ENCODE results near the gene GMDS.

The GMDS gene

DNA sequence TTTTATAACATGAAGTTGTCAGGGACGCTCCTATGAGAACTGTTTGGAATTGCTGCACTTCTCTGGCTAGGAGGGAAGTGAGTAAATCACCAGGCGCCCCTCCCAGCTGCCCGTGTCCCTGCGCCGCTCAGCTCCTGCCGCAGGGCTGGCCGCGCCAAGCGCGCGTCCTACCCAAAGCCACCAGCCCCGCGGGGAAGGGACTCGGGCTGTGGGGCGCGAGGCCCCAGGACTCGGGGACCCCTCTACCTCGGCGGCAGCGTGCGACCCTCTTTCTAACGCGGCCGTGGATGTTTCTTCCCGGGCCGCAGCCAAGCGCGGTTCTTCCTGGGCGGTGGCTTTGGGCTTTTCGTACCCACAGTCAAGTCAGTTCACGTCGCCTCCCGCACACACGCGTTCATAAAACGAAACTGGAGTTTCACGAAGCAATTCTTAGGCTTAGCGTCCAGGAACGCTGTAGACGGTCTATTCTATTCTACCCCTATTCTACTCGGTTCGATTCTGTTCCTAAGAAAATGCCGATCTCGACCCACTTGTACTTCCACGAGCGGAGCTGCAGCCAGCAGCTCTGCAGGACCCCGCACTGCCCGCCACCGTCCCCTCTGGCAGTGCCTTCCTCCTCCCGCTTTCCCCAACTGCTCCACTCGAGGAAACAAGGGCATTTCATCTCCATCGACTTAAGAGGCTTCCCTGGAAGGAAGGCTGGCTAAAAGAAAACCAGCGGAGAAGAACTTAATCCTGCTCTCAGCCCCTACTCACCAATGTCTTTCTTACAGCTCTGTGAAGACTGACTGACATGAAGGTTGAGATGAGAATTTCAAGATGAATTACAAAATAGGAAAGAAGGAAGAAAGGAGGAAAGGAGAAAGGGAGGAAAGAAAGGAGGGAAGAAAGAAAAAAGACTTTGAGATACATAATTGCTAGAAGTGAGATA is 620.3 kb downstream of the GMDS start:
- H3K36me3 ChIP-seq (ENCODE audit: insufficient read depth, low read length): no peaks in the 10 kb centered on the region
- ATAC-seq (ENCODE audit: insufficient read depth, low read depth): no peak
- no peak overlapping the region for H3K4me3 ChIP-seq (ENCODE audit: low read depth in 1 of 2, low read length in 2 of 2)
- H3K79me2 ChIP-seq (ENCODE audit: insufficient read depth, low read length): no peaks in the 10 kb centered on the region
- no peaks in the 10 kb centered on the region for H4K20me1 ChIP-seq (ENCODE audit: insufficient read depth, low read length)
- H3K27ac ChIP-seq (ENCODE audit: low read length): no peak overlapping the region
- H3K27me3 ChIP-seq (ENCODE audit: insufficient read depth, low read length, poor library complexity): no peaks in the 10 kb centered on the region
- TF ChIP-seq, protein P1, sequence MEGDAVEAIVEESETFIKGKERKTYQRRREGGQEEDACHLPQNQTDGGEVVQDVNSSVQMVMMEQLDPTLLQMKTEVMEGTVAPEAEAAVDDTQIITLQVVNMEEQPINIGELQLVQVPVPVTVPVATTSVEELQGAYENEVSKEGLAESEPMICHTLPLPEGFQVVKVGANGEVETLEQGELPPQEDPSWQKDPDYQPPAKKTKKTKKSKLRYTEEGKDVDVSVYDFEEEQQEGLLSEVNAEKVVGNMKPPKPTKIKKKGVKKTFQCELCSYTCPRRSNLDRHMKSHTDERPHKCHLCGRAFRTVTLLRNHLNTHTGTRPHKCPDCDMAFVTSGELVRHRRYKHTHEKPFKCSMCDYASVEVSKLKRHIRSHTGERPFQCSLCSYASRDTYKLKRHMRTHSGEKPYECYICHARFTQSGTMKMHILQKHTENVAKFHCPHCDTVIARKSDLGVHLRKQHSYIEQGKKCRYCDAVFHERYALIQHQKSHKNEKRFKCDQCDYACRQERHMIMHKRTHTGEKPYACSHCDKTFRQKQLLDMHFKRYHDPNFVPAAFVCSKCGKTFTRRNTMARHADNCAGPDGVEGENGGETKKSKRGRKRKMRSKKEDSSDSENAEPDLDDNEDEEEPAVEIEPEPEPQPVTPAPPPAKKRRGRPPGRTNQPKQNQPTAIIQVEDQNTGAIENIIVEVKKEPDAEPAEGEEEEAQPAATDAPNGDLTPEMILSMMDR (IDR thresholded peaks at IDR 0.05; ENCODE audit: borderline replicate concordance, extremely low read depth, low read length, poor library complexity, severe bottlenecking): no peak
- no peak overlapping the region for H2AFZ ChIP-seq (ENCODE audit: low read depth, low read length)
- no peaks in the 10 kb centered on the region for H3K9me3 ChIP-seq (ENCODE audit: insufficient read depth, low read length, severe bottlenecking)
- no peak for DNase-seq
- H3K9ac ChIP-seq (ENCODE audit: low read depth, low read length): no peak overlapping the region
- no peaks in the 10 kb centered on the region for H3K4me1 ChIP-seq (ENCODE audit: insufficient read depth, low read length)
- no peak overlapping the region for H3K4me2 ChIP-seq (ENCODE audit: insufficient read depth, low read length)

DNA sequence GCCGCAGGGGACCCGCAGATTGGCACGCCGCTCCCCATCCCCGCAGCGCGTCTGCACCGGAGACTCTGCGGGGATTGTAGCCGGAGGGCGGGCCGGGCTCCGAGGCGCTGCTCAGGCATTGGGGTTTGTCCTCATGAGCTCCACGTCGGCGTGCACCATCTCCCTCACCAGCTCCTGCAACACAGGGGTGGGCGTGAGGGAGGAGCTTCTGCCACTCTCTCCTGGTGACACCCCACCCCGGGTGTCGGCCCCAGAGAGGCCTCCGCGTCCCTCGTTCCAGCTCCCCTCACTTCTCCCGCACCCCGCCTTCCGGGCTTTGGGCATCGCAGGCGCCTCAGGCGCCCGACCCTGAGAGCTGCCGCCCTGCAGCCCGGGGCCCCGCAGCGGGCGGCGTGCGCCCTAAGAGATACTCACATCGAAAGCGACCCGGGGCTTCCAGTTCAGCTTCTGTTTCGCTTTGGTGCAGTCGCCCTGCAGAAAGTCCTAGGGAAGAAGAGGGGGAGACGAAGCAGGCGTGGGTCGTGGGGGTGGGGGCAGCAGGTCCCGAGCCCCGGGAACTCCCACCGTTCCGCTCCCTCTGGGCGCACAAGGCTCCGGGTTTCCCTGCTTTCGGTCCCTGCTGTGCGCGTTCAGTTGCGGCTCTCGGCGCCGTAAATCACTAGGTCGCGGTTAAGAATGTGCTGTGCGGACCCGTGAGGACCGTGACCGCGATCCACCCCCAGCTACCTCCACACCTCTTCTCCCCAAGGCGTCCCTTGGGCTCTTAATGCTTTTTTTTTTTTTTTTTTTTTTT is 621.2 kb downstream of the GMDS start:
- no peaks in the 10 kb centered on the region for H3K79me2 ChIP-seq (ENCODE audit: insufficient read depth, low read length)
- TF ChIP-seq EZH2 (IDR thresholded peaks at IDR 0.05; ENCODE audit: borderline replicate concordance, low read depth, low read length, severe bottlenecking): no peak
- no peaks in the 10 kb centered on the region for H3K4me1 ChIP-seq (ENCODE audit: insufficient read depth, low read length)
- no peak overlapping the region for H3K4me3 ChIP-seq (ENCODE audit: low read depth in 1 of 2, low read length in 2 of 2)
- no peak overlapping the region for H2AFZ ChIP-seq (ENCODE audit: low read depth, low read length)
- no peak overlapping the region for H3K9ac ChIP-seq (ENCODE audit: low read depth, low read length)
- no peak for DNase-seq
- no peaks in the 10 kb centered on the region for H3K27me3 ChIP-seq (ENCODE audit: insufficient read depth, low read length, poor library complexity)
- no peak overlapping the region for H3K27ac ChIP-seq (ENCODE audit: low read length)
- H3K36me3 ChIP-seq (ENCODE audit: insufficient read depth, low read length): no peaks in the 10 kb centered on the region
- no peaks in the 10 kb centered on the region for H4K20me1 ChIP-seq (ENCODE audit: insufficient read depth, low read length)
- ATAC-seq (ENCODE audit: insufficient read depth, low read depth): no peak
- no peak overlapping the region for H3K4me2 ChIP-seq (ENCODE audit: insufficient read depth, low read length)
- H3K9me3 ChIP-seq (ENCODE audit: insufficient read depth, low read length, severe bottlenecking): no peaks in the 10 kb centered on the region

DNA sequence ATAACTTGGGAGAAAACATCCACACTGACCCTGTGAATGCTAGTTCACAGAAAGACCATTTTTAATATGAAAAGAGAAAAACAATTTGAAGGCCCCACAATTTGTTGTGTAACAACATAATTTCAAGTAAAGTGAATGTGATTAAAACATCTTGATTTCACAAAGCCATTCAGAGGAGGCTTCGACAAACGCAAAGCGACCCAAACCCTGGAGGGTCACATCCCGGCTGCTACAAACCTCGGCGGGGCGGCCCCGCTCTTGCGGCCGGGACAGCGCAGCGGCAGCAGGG is 621.7 kb downstream of the GMDS start:
- Histone ChIP-seq H2AFZ (ENCODE audit: low read depth, low read length) (no peak overlapping the region), H3K4me3 (ENCODE audit: low read depth in 1 of 2, low read length in 2 of 2) (no peak overlapping the region), H3K36me3 (ENCODE audit: insufficient read depth, low read length) (no peaks in the 10 kb centered on the region), H3K9me3 (ENCODE audit: insufficient read depth, low read length, severe bottlenecking) (no peaks in the 10 kb centered on the region), H3K9ac (ENCODE audit: low read depth, low read length) (no peak overlapping the region), H3K27me3 (ENCODE audit: insufficient read depth, low read length, poor library complexity) (no peaks in the 10 kb centered on the region), H4K20me1 (ENCODE audit: insufficient read depth, low read length) (no peaks in the 10 kb centered on the region), H3K4me1 (ENCODE audit: insufficient read depth, low read length) (no peaks in the 10 kb centered on the region), H3K4me2 (ENCODE audit: insufficient read depth, low read length) (no peak overlapping the region), H3K27ac (ENCODE audit: low read length) (no peak overlapping the region), H3K79me2 (ENCODE audit: insufficient read depth, low read length) (no peaks in the 10 kb centered on the region)
- ATAC-seq (ENCODE audit: insufficient read depth, low read depth) (no peak), DNase-seq (no peak)
- TF ChIP-seq, protein P1 (IDR thresholded peaks at IDR 0.05; ENCODE audit: borderline replicate concordance, extremely low read depth, low read length, poor library complexity, severe bottlenecking): no peak
- TF ChIP-seq EZH2 (IDR thresholded peaks at IDR 0.05; ENCODE audit: borderline replicate concordance, low read depth, low read length, severe bottlenecking): no peak

Data from DND-41 (cell line).